ENCODE data around the gene TDRD7.

TDRD7 gene

GRCh38 chr9:97507428-97507984 lies 95.6 kb downstream of the TDRD7 start:
- H3K36me3 ChIP-seq (ENCODE audit: control insufficient read depth, insufficient read depth, low read length): no peaks in the 10 kb centered on the region
- H3K9me3 ChIP-seq (ENCODE audit: control insufficient read depth, insufficient read depth, low read length): no peaks in the 10 kb centered on the region
- H3K4me1 ChIP-seq (ENCODE audit: control insufficient read depth, insufficient read depth, low read length): peaks cover 6% of the 10 kb centered on the region; the same call in 1 of the 2 replicates
- no peak overlapping the region for H3K9ac ChIP-seq (ENCODE audit: low read depth, low read length)
- H3K27ac ChIP-seq (ENCODE audit: low read depth, low read length): no peak overlapping the region
- H3K27me3 ChIP-seq (ENCODE audit: control insufficient read depth, insufficient read depth, low read length): peaks cover 39% of the 10 kb centered on the region
- H3K4me3 ChIP-seq (ENCODE audit: low read depth, low read length): no peak overlapping the region

GRCh38 chr9:97508852-97509251 lies 97.0 kb downstream of the TDRD7 start:
- Histone ChIP-seq H3K4me3 (ENCODE audit: low read depth, low read length) (no peak overlapping the region), H3K9me3 (ENCODE audit: control insufficient read depth, insufficient read depth, low read length) (no peaks in the 10 kb centered on the region), H3K4me1 (ENCODE audit: control insufficient read depth, insufficient read depth, low read length) (no peaks in the 10 kb centered on the region), H3K36me3 (ENCODE audit: control insufficient read depth, insufficient read depth, low read length) (no peaks in the 10 kb centered on the region), H3K9ac (ENCODE audit: low read depth, low read length) (no peak overlapping the region), H3K27ac (ENCODE audit: low read depth, low read length) (no peak overlapping the region), H3K27me3 (ENCODE audit: control insufficient read depth, insufficient read depth, low read length) (peaks cover 26% of the 10 kb centered on the region)

- H3K36me3 ChIP-seq (ENCODE audit: control insufficient read depth, insufficient read depth, low read length): no peaks in the 10 kb centered on the region
- no peak overlapping the region for H3K9ac ChIP-seq (ENCODE audit: low read depth, low read length)
- no peak overlapping the region for H3K27ac ChIP-seq (ENCODE audit: low read depth, low read length)
- H3K4me1 ChIP-seq (ENCODE audit: control insufficient read depth, insufficient read depth, low read length): 0 out of 2 replicates have a peak, but pooled peaks cover 1% of the 10 kb centered on the region
- H3K9me3 ChIP-seq (ENCODE audit: control insufficient read depth, insufficient read depth, low read length): no peaks in the 10 kb centered on the region
- H3K4me3 ChIP-seq (ENCODE audit: low read depth, low read length): no peak overlapping the region
- peaks cover 4% of the 10 kb centered on the region for H3K27me3 ChIP-seq (ENCODE audit: control insufficient read depth, insufficient read depth, low read length)
Observed at GRCh38 chr9:97510797-97511654, 99.1 kb downstream of the TDRD7 start.

- no peaks in the 10 kb centered on the region for H3K9me3 ChIP-seq (ENCODE audit: control insufficient read depth, insufficient read depth, low read length)
- no peak overlapping the region for H3K9ac ChIP-seq (ENCODE audit: low read depth, low read length)
- no peaks in the 10 kb centered on the region for H3K36me3 ChIP-seq (ENCODE audit: control insufficient read depth, insufficient read depth, low read length)
- H3K4me3 ChIP-seq (ENCODE audit: low read depth, low read length): no peak overlapping the region
- H3K27me3 ChIP-seq (ENCODE audit: control insufficient read depth, insufficient read depth, low read length): no peaks in the 10 kb centered on the region
- peaks cover 7% of the 10 kb centered on the region; the same call in 1 of the 2 replicates for H3K4me1 ChIP-seq (ENCODE audit: control insufficient read depth, insufficient read depth, low read length)
- no peak overlapping the region for H3K27ac ChIP-seq (ENCODE audit: low read depth, low read length)
Observed at GRCh38 chr9:97511655-97512427, 99.9 kb downstream of the TDRD7 start.

- Histone ChIP-seq H3K4me1 (ENCODE audit: control insufficient read depth, insufficient read depth, low read length) (peaks cover 7% of the 10 kb centered on the region; the same call in 1 of the 2 replicates), H3K9me3 (ENCODE audit: control insufficient read depth, insufficient read depth, low read length) (no peaks in the 10 kb centered on the region), H3K36me3 (ENCODE audit: control insufficient read depth, insufficient read depth, low read length) (no peaks in the 10 kb centered on the region), H3K4me3 (ENCODE audit: low read depth, low read length) (no peak overlapping the region), H3K27me3 (ENCODE audit: control insufficient read depth, insufficient read depth, low read length) (no peaks in the 10 kb centered on the region), H3K27ac (ENCODE audit: low read depth, low read length) (no peak overlapping the region), H3K9ac (ENCODE audit: low read depth, low read length) (no peak overlapping the region)
Observed at GRCh38 chr9:97512966-97513560, 101.2 kb downstream of the TDRD7 start.

- H3K27ac ChIP-seq (ENCODE audit: low read depth, low read length): no peak overlapping the region
- peaks cover 7% of the 10 kb centered on the region; the same call in 1 of the 2 replicates for H3K4me1 ChIP-seq (ENCODE audit: control insufficient read depth, insufficient read depth, low read length)
- no peaks in the 10 kb centered on the region for H3K27me3 ChIP-seq (ENCODE audit: control insufficient read depth, insufficient read depth, low read length)
- H3K36me3 ChIP-seq (ENCODE audit: control insufficient read depth, insufficient read depth, low read length): no peaks in the 10 kb centered on the region
- no peak overlapping the region for H3K9ac ChIP-seq (ENCODE audit: low read depth, low read length)
- H3K4me3 ChIP-seq (ENCODE audit: low read depth, low read length): no peak overlapping the region
- H3K9me3 ChIP-seq (ENCODE audit: control insufficient read depth, insufficient read depth, low read length): no peaks in the 10 kb centered on the region
Observed at GRCh38 chr9:97514531-97514930, 102.6 kb downstream of the TDRD7 start.

- Histone ChIP-seq H3K4me3 (ENCODE audit: low read depth, low read length) (no peak overlapping the region), H3K36me3 (ENCODE audit: control insufficient read depth, insufficient read depth, low read length) (no peaks in the 10 kb centered on the region), H3K4me1 (ENCODE audit: control insufficient read depth, insufficient read depth, low read length) (peaks cover 7% of the 10 kb centered on the region; the same call in 1 of the 2 replicates), H3K9ac (ENCODE audit: low read depth, low read length) (no peak overlapping the region), H3K9me3 (ENCODE audit: control insufficient read depth, insufficient read depth, low read length) (no peaks in the 10 kb centered on the region), H3K27ac (ENCODE audit: low read depth, low read length) (no peak overlapping the region), H3K27me3 (ENCODE audit: control insufficient read depth, insufficient read depth, low read length) (no peaks in the 10 kb centered on the region)
Observed at GRCh38 chr9:97515662-97516061, 103.8 kb downstream of the TDRD7 start.

- Histone ChIP-seq H3K9ac (ENCODE audit: low read depth, low read length) (no peak overlapping the region), H3K4me1 (ENCODE audit: control insufficient read depth, insufficient read depth, low read length) (peaks cover 7% of the 10 kb centered on the region; the same call in 1 of the 2 replicates), H3K4me3 (ENCODE audit: low read depth, low read length) (no peak overlapping the region)
Observed at GRCh38 chr9:97516111-97516510, 104.2 kb downstream of the TDRD7 start.

GRCh38 chr9:97517331-97518089 lies 105.6 kb downstream of the TDRD7 start:
- Histone ChIP-seq H3K9ac (ENCODE audit: low read depth, low read length) (no peak overlapping the region), H3K36me3 (ENCODE audit: control insufficient read depth, insufficient read depth, low read length) (no peaks in the 10 kb centered on the region), H3K4me1 (ENCODE audit: control insufficient read depth, insufficient read depth, low read length) (peaks cover 7% of the 10 kb centered on the region; the same call in 1 of the 2 replicates), H3K4me3 (ENCODE audit: low read depth, low read length) (no peak overlapping the region), H3K27ac (ENCODE audit: low read depth, low read length) (no peak overlapping the region), H3K9me3 (ENCODE audit: control insufficient read depth, insufficient read depth, low read length) (no peaks in the 10 kb centered on the region), H3K27me3 (ENCODE audit: control insufficient read depth, insufficient read depth, low read length) (no peaks in the 10 kb centered on the region)

More at GRCh38 chr9:97516111-97516510, 104.2 kb downstream of the TDRD7 start:
- Histone ChIP-seq H3K27me3 (ENCODE audit: control insufficient read depth, insufficient read depth, low read length) (no peaks in the 10 kb centered on the region), H3K36me3 (ENCODE audit: control insufficient read depth, insufficient read depth, low read length) (no peaks in the 10 kb centered on the region), H3K27ac (ENCODE audit: low read depth, low read length) (no peak overlapping the region), H3K9me3 (ENCODE audit: control insufficient read depth, insufficient read depth, low read length) (no peaks in the 10 kb centered on the region)
